Endothelial cell (in vitro differentiated cells): ENCODE data around the gene ALK. TPM values are rescaled to one million over a fixed set of nuclear protein-coding genes. Genes with fewer than 3 reads are reported as not detected.

Source experiments
- DNase-seq: peaks from one replicate; pipeline ENCODE4 v3.0.0; 2021; ENCODE audit warnings: low spot score
- H3K27ac Mint-ChIP-seq: one replicate; pipeline ENCODE4 v1.8.0; 2021; ENCODE audit warnings: mixed read lengths, inconsistent platforms; ENCODE audit not compliant: unreplicated experiment
- H3K27me3 Mint-ChIP-seq: one replicate; pipeline ENCODE4 v1.8.0; 2021; ENCODE audit warnings: mild to moderate bottlenecking, moderate library complexity, mixed read lengths, inconsistent platforms; ENCODE audit not compliant: unreplicated experiment
- H3K36me3 Mint-ChIP-seq: one replicate; pipeline ENCODE4 v1.8.0; 2021; ENCODE audit warnings: mild to moderate bottlenecking, low read depth, mixed read lengths, inconsistent platforms; ENCODE audit not compliant: unreplicated experiment
- H3K4me1 Mint-ChIP-seq: one replicate; pipeline ENCODE4 v1.8.0; 2021; ENCODE audit warnings: mild to moderate bottlenecking, mixed read lengths, inconsistent platforms; ENCODE audit not compliant: unreplicated experiment
- H3K4me3 Mint-ChIP-seq: one replicate; pipeline ENCODE4 v1.8.0; 2021; ENCODE audit warnings: mild to moderate bottlenecking, mixed read lengths, inconsistent platforms; ENCODE audit not compliant: unreplicated experiment
- H3K9me3 Mint-ChIP-seq: one replicate; pipeline ENCODE4 v1.8.0; 2021; ENCODE audit warnings: mixed read lengths, inconsistent platforms; ENCODE audit not compliant: unreplicated experiment
- total RNA-seq: library from RNA; stranded (reverse); fragmentation: NEBNext Ultra II Directional; extraction: Animal tissue kit (Norgen Biotek cat#: 25700); gene quantifications from one replicate; pipeline ENCODE4 v1.2.1, GENCODE V29; 2021; ENCODE audit not compliant: unreplicated experiment
- TF ChIP-seq, protein P1 (sequence below): fragments of 200-600 bp; sonication (generic); IDR thresholded peaks from one replicate; pipeline ENCODE4 v1.5.0; 2021; ENCODE audit warnings: antibody characterized with exemption; ENCODE audit not compliant: unreplicated experiment

Gene ALK
- total RNA-seq, 1 donor from 2014 or later: 0.05 TPM

DNA sequence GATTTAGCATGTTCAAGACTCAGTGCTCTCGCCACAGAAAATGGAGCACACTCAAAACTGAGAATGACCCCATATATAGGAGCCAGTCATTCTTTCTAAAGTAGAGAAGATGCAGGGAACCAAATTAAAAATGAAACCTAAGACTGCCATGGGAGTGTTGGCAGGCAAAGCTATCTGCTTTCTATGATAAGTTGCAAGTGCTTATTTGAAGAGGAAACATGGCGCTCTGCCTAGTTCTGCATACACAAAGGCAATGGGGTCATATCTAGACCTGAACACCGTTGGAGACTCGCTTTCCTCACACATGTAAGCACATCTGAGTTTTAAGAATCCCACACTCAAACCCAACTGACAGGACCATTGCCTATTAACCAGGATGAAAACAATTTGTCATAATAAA lies 292.5 kb downstream of the ALK start:
- Mint-ChIP-seq H3K27ac (no peak overlapping the region), H3K9me3 (no peaks in the 10 kb centered on the region), H3K4me1 (peaks cover 7% of the 10 kb centered on the region), H3K27me3 (no peaks in the 10 kb centered on the region), H3K4me3 (no peak overlapping the region), H3K36me3 (no peaks in the 10 kb centered on the region)
- no peak for DNase-seq
- TF ChIP-seq, protein P1, sequence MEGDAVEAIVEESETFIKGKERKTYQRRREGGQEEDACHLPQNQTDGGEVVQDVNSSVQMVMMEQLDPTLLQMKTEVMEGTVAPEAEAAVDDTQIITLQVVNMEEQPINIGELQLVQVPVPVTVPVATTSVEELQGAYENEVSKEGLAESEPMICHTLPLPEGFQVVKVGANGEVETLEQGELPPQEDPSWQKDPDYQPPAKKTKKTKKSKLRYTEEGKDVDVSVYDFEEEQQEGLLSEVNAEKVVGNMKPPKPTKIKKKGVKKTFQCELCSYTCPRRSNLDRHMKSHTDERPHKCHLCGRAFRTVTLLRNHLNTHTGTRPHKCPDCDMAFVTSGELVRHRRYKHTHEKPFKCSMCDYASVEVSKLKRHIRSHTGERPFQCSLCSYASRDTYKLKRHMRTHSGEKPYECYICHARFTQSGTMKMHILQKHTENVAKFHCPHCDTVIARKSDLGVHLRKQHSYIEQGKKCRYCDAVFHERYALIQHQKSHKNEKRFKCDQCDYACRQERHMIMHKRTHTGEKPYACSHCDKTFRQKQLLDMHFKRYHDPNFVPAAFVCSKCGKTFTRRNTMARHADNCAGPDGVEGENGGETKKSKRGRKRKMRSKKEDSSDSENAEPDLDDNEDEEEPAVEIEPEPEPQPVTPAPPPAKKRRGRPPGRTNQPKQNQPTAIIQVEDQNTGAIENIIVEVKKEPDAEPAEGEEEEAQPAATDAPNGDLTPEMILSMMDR: no peak

DNA sequence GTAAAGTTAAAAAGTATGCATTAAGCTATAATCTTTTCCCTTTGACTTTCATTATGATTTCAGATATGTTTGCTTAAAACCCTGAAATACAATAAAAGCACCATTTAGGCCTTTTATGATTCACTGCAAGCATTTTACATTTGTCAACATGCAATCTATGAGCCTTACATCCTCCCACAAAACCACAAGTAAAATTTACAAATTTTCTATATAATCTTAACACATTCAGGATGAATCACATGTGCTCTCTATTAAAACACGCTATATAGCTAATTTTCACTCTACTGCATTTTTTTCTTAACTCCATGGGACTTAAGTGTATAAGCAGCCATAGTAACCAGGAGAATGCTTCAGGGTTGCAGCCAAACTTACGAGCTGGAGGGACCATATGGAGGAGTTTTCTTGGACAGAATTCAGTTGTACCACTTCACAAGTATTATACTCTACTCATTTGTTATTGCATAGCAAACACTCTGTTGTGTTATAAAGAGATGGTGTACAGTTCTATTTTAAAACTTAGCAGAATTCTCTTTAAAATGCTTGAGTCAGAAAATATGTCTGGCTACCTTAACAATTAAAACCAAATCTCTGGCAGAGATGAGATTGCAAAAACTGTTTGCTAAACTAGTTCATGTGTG lies 293.2 kb downstream of the ALK start:
- peaks cover 7% of the 10 kb centered on the region for H3K4me1 Mint-ChIP-seq
- no peaks in the 10 kb centered on the region for H3K27me3 Mint-ChIP-seq
- no peaks in the 10 kb centered on the region for H3K9me3 Mint-ChIP-seq
- no peak overlapping the region for H3K27ac Mint-ChIP-seq
- no peaks in the 10 kb centered on the region for H3K36me3 Mint-ChIP-seq
- no peak for DNase-seq
- TF ChIP-seq, protein P1: no peak
- no peak overlapping the region for H3K4me3 Mint-ChIP-seq

DNA sequence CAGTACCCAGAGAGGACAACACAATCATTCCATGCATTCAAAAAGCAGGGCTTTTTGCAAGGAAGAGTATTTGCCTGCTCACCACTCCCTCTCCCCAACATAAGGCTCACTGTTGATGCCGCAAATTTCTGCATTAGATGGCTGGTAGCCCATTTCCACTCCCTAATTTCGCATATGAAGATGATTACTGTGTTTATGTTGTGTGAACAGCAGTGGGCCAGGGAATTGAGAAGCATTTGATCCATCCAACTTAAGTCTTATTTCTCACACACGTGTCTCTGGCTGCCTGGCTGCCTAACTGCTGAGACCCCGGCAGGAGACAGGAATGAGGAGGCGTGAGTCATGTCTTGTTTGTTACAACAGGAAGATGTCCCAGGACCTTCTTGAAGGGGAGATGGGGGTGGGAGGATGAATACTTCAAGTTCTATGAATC lies 294.1 kb downstream of the ALK start:
- DNase-seq: no peak
- H3K27me3 Mint-ChIP-seq: no peaks in the 10 kb centered on the region
- no peaks in the 10 kb centered on the region for H3K9me3 Mint-ChIP-seq
- no peak overlapping the region for H3K27ac Mint-ChIP-seq
- no peak overlapping the region for H3K4me3 Mint-ChIP-seq
- peaks cover 7% of the 10 kb centered on the region for H3K4me1 Mint-ChIP-seq
- H3K36me3 Mint-ChIP-seq: no peaks in the 10 kb centered on the region
- TF ChIP-seq, protein P1: no peak

DNA sequence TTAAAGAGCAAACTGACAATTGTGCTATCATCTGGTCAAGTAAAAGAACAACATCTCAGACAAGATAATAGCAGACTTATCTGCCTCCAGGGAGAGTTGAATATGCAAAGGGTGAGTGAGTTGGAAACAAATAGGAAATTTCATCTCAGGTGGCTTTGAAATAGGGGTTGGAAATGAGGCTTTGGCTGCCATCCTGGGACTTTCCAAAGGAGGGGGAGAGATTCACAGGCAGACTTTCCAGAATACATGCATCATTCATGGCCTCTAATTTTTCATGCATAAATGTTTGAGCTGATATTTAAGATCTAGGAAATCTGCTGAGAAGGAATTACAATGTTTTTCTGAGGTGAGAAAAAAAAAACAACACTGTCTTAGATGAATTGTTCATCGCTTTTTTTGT lies 300.5 kb downstream of the ALK start:
- no peak overlapping the region for H3K27ac Mint-ChIP-seq
- H3K9me3 Mint-ChIP-seq: no peaks in the 10 kb centered on the region
- H3K27me3 Mint-ChIP-seq: no peaks in the 10 kb centered on the region
- no peaks in the 10 kb centered on the region for H3K36me3 Mint-ChIP-seq
- DNase-seq: no peak
- TF ChIP-seq, protein P1: no peak
- H3K4me3 Mint-ChIP-seq: no peak overlapping the region
- H3K4me1 Mint-ChIP-seq: peaks cover 3% of the 10 kb centered on the region

DNA sequence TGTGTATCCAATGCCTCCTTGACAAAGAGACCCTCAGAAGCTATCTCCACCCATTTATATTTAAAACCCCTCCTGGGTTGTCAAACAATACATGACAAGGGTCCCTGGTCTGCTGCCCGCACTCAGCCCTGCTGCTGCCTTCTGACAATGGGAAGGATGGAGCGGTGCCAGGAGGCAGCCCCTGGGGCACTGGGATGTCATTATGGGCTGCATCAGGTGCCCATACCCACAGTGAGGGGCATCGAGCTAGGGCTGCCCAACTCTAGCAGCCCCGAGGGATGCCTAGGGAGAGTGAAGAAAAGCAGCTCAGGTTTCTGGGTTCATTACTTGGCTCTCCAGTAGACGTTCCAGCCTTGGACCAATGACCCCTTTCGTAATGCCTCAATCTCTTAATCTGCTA lies 301.7 kb downstream of the ALK start:
- Mint-ChIP-seq H3K4me1 (peaks cover 3% of the 10 kb centered on the region), H3K27ac (no peak overlapping the region), H3K9me3 (no peaks in the 10 kb centered on the region), H3K36me3 (no peaks in the 10 kb centered on the region), H3K4me3 (no peak overlapping the region), H3K27me3 (peaks cover 2% of the 10 kb centered on the region)
- TF ChIP-seq, protein P1: no peak
- DNase-seq: no peak
